IMR-90 (cell line): Measurements from ENCODE around the gene EFCAB5. TPM values are rescaled to one million over a fixed set of nuclear protein-coding genes. Genes with fewer than 3 reads are reported as not detected.

ENCODE experiments used
- ATAC-seq: fragments of 200-7000 bp; cut with Tn5 transposase; 2 replicates; pipeline ENCODE4 v1.9.1; 2020; ENCODE audit warnings: low read depth, mild to moderate bottlenecking, moderate library complexity
- BruUV-seq: library from RNA; stranded (reverse); fragments of 400-500 nt; replicated peaks from 2 replicates; lab custom pipeline; 2021; lab: Mats Ljungman, UMichigan
- CTCF ChIA-PET: fragments of 300-600 bp; formaldehyde crosslinking; extraction: SDS; loops from one replicate; lab custom pipeline; 2021; ENCODE audit warnings: antibody characterized with exemption; lab: Yijun Ruan, JAX
- POLR2A ChIA-PET: fragments of 300-600 bp; sonication (Branson Sonifier 250); formaldehyde crosslinking; loops from one replicate; lab custom pipeline; 2022; ENCODE audit warnings: antibody characterized with exemption; ENCODE audit not compliant: unreplicated experiment; lab: Charles Lee
- DNase-seq: peaks from one replicate; pipeline ENCODE4 v3.0.0; 2013
- H2AFZ ChIP-seq: replicated peaks from 2 replicates; pipeline ENCODE3; 2013; ENCODE audit warnings: low read length, mild to moderate bottlenecking; ENCODE audit not compliant: poor library complexity
- H2AK5ac ChIP-seq: 2 replicates; pipeline ENCODE4 v1.6.1; 2013; ENCODE audit warnings: low read depth, low read length, inconsistent platforms
- H2AK9ac ChIP-seq: replicated peaks from 2 replicates; pipeline ENCODE3; 2013; ENCODE audit warnings: mild to moderate bottlenecking, low read depth, low read length, moderate library complexity; ENCODE audit not compliant: poor library complexity
- H2BK120ac ChIP-seq: 2 replicates; pipeline ENCODE4 v1.6.1; 2013; ENCODE audit warnings: low read depth, low read length, inconsistent platforms
- H2BK15ac ChIP-seq: 3 replicates; pipeline ENCODE4 v1.6.1; 2013; ENCODE audit warnings: low read depth, low read length, inconsistent platforms
- H2BK20ac ChIP-seq: 2 replicates; pipeline ENCODE4 v1.6.1; 2013; ENCODE audit warnings: low read depth, mild to moderate bottlenecking, inconsistent platforms, low read length, moderate library complexity
- H2BK5ac ChIP-seq: 2 replicates; pipeline ENCODE4 v1.6.1; 2013; ENCODE audit warnings: mild to moderate bottlenecking, low read depth, low read length, inconsistent platforms; ENCODE audit not compliant: poor library complexity, severe bottlenecking
- H3K14ac ChIP-seq: replicated peaks from 2 replicates; pipeline ENCODE4 v1.6.1; 2013; ENCODE audit warnings: low read depth, low read length, inconsistent platforms
- H3K18ac ChIP-seq: 2 replicates; pipeline ENCODE4 v1.6.1; 2013; ENCODE audit warnings: low read depth, low read length, control low read depth
- H3K23ac ChIP-seq: 2 replicates; pipeline ENCODE4 v1.6.1; 2013; ENCODE audit warnings: low read depth, low read length, inconsistent platforms
- H3K27ac ChIP-seq: 2 replicates; pipeline ENCODE4 v1.5.1; 2013; ENCODE audit warnings: mild to moderate bottlenecking, control low read depth, low read length; ENCODE audit not compliant: insufficient read depth
- H3K27me3 ChIP-seq: 2 replicates; pipeline ENCODE4 v1.6.1; 2013; ENCODE audit warnings: low read length; ENCODE audit not compliant: control insufficient read depth, insufficient read depth
- H3K36me3 ChIP-seq: 2 replicates; pipeline ENCODE4 v1.6.1; 2013; ENCODE audit warnings: low read length, mixed read lengths; ENCODE audit not compliant: control insufficient read depth, insufficient read depth
- H3K4ac ChIP-seq: 2 replicates; pipeline ENCODE4 v1.6.1; 2013; ENCODE audit warnings: low read depth, low read length, inconsistent platforms
- H3K4me1 ChIP-seq: 2 replicates; pipeline ENCODE4 v1.6.1; 2013; ENCODE audit warnings: low read length, mixed read lengths; ENCODE audit not compliant: control insufficient read depth, insufficient read depth
- H3K4me2 ChIP-seq: 2 replicates; pipeline ENCODE4 v1.6.1; 2013; ENCODE audit warnings: low read depth, mild to moderate bottlenecking, control low read depth, low read length, moderate library complexity
- H3K4me3 ChIP-seq: 2 replicates; pipeline ENCODE4 v1.5.1; 2013; ENCODE audit warnings: low read depth, mild to moderate bottlenecking, control low read depth, low read length, moderate library complexity; ENCODE audit not compliant: insufficient read depth
- H3K56ac ChIP-seq: 2 replicates; pipeline ENCODE4 v1.6.1; 2013; ENCODE audit warnings: low read length, inconsistent platforms; ENCODE audit not compliant: insufficient read depth; ENCODE audit errors: extremely low read depth
- H3K79me1 ChIP-seq, 2 experiments: 2 replicates each; pipeline ENCODE4 v1.6.1; 2013; ENCODE audit warnings: low read length in 2 of 2, inconsistent platforms in 1 of 2, low read depth in 1 of 2
- H3K9ac ChIP-seq: 2 replicates; pipeline ENCODE4 v1.6.1; 2013; ENCODE audit warnings: low read depth, low read length, control low read depth
- H3K9me1 ChIP-seq: 2 replicates; pipeline ENCODE4 v1.6.1; 2013; ENCODE audit warnings: low read length, inconsistent platforms; ENCODE audit not compliant: insufficient read depth
- H3K9me3 ChIP-seq: 2 replicates; pipeline ENCODE4 v1.6.1; 2013; ENCODE audit warnings: low read length; ENCODE audit not compliant: control insufficient read depth, insufficient read depth
- H4K20me1 ChIP-seq: 2 replicates; pipeline ENCODE4 v1.6.1; 2013; ENCODE audit warnings: low read length, inconsistent platforms; ENCODE audit not compliant: insufficient read depth
- H4K5ac ChIP-seq: 2 replicates; pipeline ENCODE4 v1.6.1; 2013; ENCODE audit warnings: mild to moderate bottlenecking, low read depth, low read length, control low read depth
- H4K8ac ChIP-seq, 2 experiments: 2 replicates each; pipeline ENCODE4 v1.6.1; 2013; ENCODE audit warnings: low read depth in 2 of 2, low read length in 2 of 2, control low read depth in 1 of 2, inconsistent platforms in 1 of 2
- H4K91ac ChIP-seq: 2 replicates; pipeline ENCODE4 v1.6.1; 2013; ENCODE audit warnings: low read depth, low read length, inconsistent platforms; ENCODE audit not compliant: insufficient read depth
- BHLHE40 ChIP-seq: fragments of 150-350 bp; IDR thresholded peaks from 2 replicates; pipeline ENCODE4 v1.6.1; 2016; ENCODE audit warnings: mild to moderate bottlenecking, low read depth, low read length
- CEBPB ChIP-seq: IDR thresholded peaks from 2 replicates; pipeline ENCODE4 v1.6.1; 2012; ENCODE audit warnings: low read depth, low read length, improper control_type of control experiment
- CHD1 ChIP-seq: IDR thresholded peaks from 2 replicates; pipeline ENCODE4 v1.6.1; 2012; ENCODE audit warnings: low read depth, low read length, improper control_type of control experiment
- FOS ChIP-seq: fragments of 150-350 bp; IDR thresholded peaks from 2 replicates; pipeline ENCODE4 v1.6.1; 2016; ENCODE audit warnings: low read depth, low read length
- MAFK ChIP-seq: IDR thresholded peaks from 2 replicates; pipeline ENCODE4 v1.6.1; 2012; ENCODE audit warnings: low read depth, low read length, improper control_type of control experiment
- MAZ ChIP-seq: IDR thresholded peaks from 2 replicates; pipeline ENCODE4 v1.6.1; 2012; ENCODE audit warnings: low read depth, mild to moderate bottlenecking, low read length, improper control_type of control experiment, moderate library complexity, borderline replicate concordance
- MXI1 ChIP-seq: IDR thresholded peaks from 2 replicates; pipeline ENCODE4 v1.6.1; 2012; ENCODE audit warnings: low read depth, mild to moderate bottlenecking, low read length, moderate library complexity, borderline replicate concordance
- NFE2L2 ChIP-seq: fragments of 150-350 bp; IDR thresholded peaks from 2 replicates; pipeline ENCODE4 v1.6.1; 2016; ENCODE audit warnings: low read depth, mild to moderate bottlenecking, low read length
- POLR2A ChIP-seq: IDR thresholded peaks from 2 replicates; pipeline ENCODE4 v1.6.1; 2012; ENCODE audit warnings: mild to moderate bottlenecking, low read depth, low read length
- RAD21 ChIP-seq: IDR thresholded peaks from 2 replicates; pipeline ENCODE4 v1.6.1; 2012; ENCODE audit warnings: low read length, improper control_type of control experiment
- RCOR1 ChIP-seq: IDR thresholded peaks from 2 replicates; pipeline ENCODE4 v1.6.1; 2012; ENCODE audit warnings: mild to moderate bottlenecking, low read length, improper control_type of control experiment; ENCODE audit not compliant: insufficient replicate concordance
- RFX5 ChIP-seq: IDR thresholded peaks from 2 replicates; pipeline ENCODE4 v1.8.0; 2012; ENCODE audit warnings: low read depth, mild to moderate bottlenecking, low read length, moderate library complexity
- SMC3 ChIP-seq: fragments of 150-350 bp; IDR thresholded peaks from 2 replicates; pipeline ENCODE4 v1.6.1; 2016; ENCODE audit warnings: low read depth, mild to moderate bottlenecking, antibody characterized with exemption, low read length, moderate library complexity
- USF2 ChIP-seq: fragments of 150-350 bp; IDR thresholded peaks from 2 replicates; pipeline ENCODE4 v1.6.1; 2017; ENCODE audit warnings: mild to moderate bottlenecking, antibody characterized with exemption, low read length, low read depth
- WGBS, 2 experiments: methylation state at CpG; one replicate each; pipeline versions ENCODE4 v1.1.5 to v1.1.7; 2013; ENCODE audit warnings: missing lambda C conversion rate in 2 of 2; ENCODE audit not compliant: insufficient read length in 1 of 2; ENCODE audit errors: extremely low coverage in 2 of 2; 5-methylcytosine and 5-hydroxymethylcytosine counted together
- dilution Hi-C: fragments of 300-500 bp; cut with HindIII; formaldehyde crosslinking; loops from one replicate; pipeline ENCODE4 v1.14.3; 2018; ENCODE audit warnings: low sequenced_read_pairs; ENCODE audit not compliant: unreplicated experiment
- in situ Hi-C: fragments of 300-500 bp; cut with MboI; formaldehyde crosslinking; loops from 3 replicates; pipeline ENCODE4 v1.14.3; 2019; ENCODE audit warnings: low sequenced_read_pairs, inconsistent platforms, mixed read lengths
- intact Hi-C: fragments of 100-400 bp; cut with micrococcal nuclease; formaldehyde crosslinking; loops from 2 replicates; pipeline ENCODE4 v1.10.0; 2022
- polyA plus RNA-seq, 3 experiments: library from polyadenylated mRNA; depleted of rRNA; stranded (reverse); fragments of >200 nt; gene quantifications; 2 replicates each; pipeline ENCODE4 v1.2.3, GENCODE V29; 2012; ENCODE audit warnings: low replicate concordance in 1 of 3
- total RNA-seq: library from RNA; depleted of rRNA; stranded (reverse); fragments of >200 nt; gene quantifications from 2 replicates; pipeline ENCODE4 v1.2.3, GENCODE V29; 2012
- TF ChIP-seq, protein P1 (sequence below): conservative IDR thresholded peaks from 2 replicates; pipeline ENCODE4 v1.5.1; 2012; ENCODE audit warnings: mild to moderate bottlenecking, low read depth, low read length, improper control_type of control experiment
- TF ChIP-seq, protein P2 (sequence below): fragments of 150-350 bp; IDR thresholded peaks from 2 replicates; pipeline ENCODE4 v1.6.1; 2016; ENCODE audit warnings: low read depth, mild to moderate bottlenecking, low read length, moderate library complexity, borderline replicate concordance

The EFCAB5 gene
- total and polyA plus RNA-seq, 2 of the 4 experiments (the other 2 are of a cell fraction): 0.14 TPM; not detected in 1

- ChIA-PET CTCF (no interaction called here), POLR2A (interaction anchor here (0.6 kb wide), 1 partner anchor 28 kb away, joined by 3 read pairs; no protein-coding TSS in a partner anchor)
- Histone ChIP-seq H3K4me1 (no peaks in the 10 kb centered on the region), H2BK20ac (no peak overlapping the region), H3K9ac (no peak overlapping the region), H2AK9ac (no peak overlapping the region), H3K4ac (no peak overlapping the region), H3K27ac (no peak overlapping the region), H3K14ac (no peak overlapping the region), H3K56ac (no peak overlapping the region), H3K79me1 (peaks cover 25 to 47% of the 10 kb centered on the region in 2 experiments), H2BK15ac (no peak overlapping the region), H4K5ac (no peak overlapping the region), H3K27me3 (no peaks in the 10 kb centered on the region), H3K4me2 (no peak overlapping the region), H4K8ac (no peak overlapping the region), H2AFZ (no peak overlapping the region), H4K20me1 (peaks cover 28% of the 10 kb centered on the region; the same call in 1 of the 2 replicates), H2BK5ac (no peak overlapping the region), H4K91ac (no peak overlapping the region), H3K36me3 (peaks cover 13% of the 10 kb centered on the region), H3K4me3 (no peak overlapping the region), H3K9me1 (peaks cover 9% of the 10 kb centered on the region), H3K23ac (no peak overlapping the region), H3K9me3 (no peaks in the 10 kb centered on the region), H2BK120ac (no peak overlapping the region), H3K18ac (no peak overlapping the region), H2AK5ac (no peak overlapping the region)
- TF ChIP-seq RAD21 (no peak), MXI1 (no peak), MAFK (no peak), CHD1 (no peak), SMC3 (no peak), FOS (no peak), CEBPB (no peak), RFX5 (no peak), POLR2A (no peak), BHLHE40 (no peak), NFE2L2 (no peak), USF2 (no peak), MAZ (no peak), RCOR1 (no peak)
- TF ChIP-seq, protein P1, sequence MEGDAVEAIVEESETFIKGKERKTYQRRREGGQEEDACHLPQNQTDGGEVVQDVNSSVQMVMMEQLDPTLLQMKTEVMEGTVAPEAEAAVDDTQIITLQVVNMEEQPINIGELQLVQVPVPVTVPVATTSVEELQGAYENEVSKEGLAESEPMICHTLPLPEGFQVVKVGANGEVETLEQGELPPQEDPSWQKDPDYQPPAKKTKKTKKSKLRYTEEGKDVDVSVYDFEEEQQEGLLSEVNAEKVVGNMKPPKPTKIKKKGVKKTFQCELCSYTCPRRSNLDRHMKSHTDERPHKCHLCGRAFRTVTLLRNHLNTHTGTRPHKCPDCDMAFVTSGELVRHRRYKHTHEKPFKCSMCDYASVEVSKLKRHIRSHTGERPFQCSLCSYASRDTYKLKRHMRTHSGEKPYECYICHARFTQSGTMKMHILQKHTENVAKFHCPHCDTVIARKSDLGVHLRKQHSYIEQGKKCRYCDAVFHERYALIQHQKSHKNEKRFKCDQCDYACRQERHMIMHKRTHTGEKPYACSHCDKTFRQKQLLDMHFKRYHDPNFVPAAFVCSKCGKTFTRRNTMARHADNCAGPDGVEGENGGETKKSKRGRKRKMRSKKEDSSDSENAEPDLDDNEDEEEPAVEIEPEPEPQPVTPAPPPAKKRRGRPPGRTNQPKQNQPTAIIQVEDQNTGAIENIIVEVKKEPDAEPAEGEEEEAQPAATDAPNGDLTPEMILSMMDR: no peak
- TF ChIP-seq, protein P2, sequence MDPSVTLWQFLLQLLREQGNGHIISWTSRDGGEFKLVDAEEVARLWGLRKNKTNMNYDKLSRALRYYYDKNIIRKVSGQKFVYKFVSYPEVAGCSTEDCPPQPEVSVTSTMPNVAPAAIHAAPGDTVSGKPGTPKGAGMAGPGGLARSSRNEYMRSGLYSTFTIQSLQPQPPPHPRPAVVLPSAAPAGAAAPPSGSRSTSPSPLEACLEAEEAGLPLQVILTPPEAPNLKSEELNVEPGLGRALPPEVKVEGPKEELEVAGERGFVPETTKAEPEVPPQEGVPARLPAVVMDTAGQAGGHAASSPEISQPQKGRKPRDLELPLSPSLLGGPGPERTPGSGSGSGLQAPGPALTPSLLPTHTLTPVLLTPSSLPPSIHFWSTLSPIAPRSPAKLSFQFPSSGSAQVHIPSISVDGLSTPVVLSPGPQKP: no peak
- dilution Hi-C loops: no loop called here
- DNase-seq (no peak), ATAC-seq (no peak)
- WGBS, 2 experiments: no CpG with 5 or more reads among the region's 3 CpGs
- intact Hi-C loops: no loop called here
- no TSS peak for BruUV-seq
- in situ Hi-C loops: no loop called here
Measured at GRCh38 chr17:30132615-30133014, 191.2 kb downstream of the EFCAB5 start.
